Panc1 (cell line): ENCODE measurements around the gene NUP62CL.

Experiments
- POLR2AphosphoS5 ChIP-seq: IDR thresholded peaks from 2 replicates; pipeline ENCODE4 v1.6.1; 2012; ENCODE audit warnings: mild to moderate bottlenecking, low read depth, low read length, moderate library complexity
- SIN3A ChIP-seq: IDR thresholded peaks from 2 replicates; pipeline ENCODE4 v1.6.1; 2012; ENCODE audit warnings: low read depth, mild to moderate bottlenecking, low read length, moderate library complexity, borderline replicate concordance; ENCODE audit not compliant: insufficient read depth
- TCF7L2 ChIP-seq: IDR thresholded peaks from 2 replicates; pipeline ENCODE4 v1.6.1; 2011; ENCODE audit warnings: mild to moderate bottlenecking, low read depth, low read length, inconsistent platforms
- TF ChIP-seq, protein P1 (sequence below): fragments of 450-650 bp; IDR thresholded peaks from 2 replicates; pipeline ENCODE4 v1.5.1; 2017; ENCODE audit warnings: mild to moderate bottlenecking
- TF ChIP-seq, protein P2 (sequence below), 2 experiments: IDR thresholded peaks; 2 replicates each; pipeline ENCODE4 v1.6.1; 2011 to 2012; ENCODE audit warnings: low read depth in 2 of 2, control low read depth in 1 of 2, low read length in 1 of 2, mild to moderate bottlenecking in 1 of 2, moderate library complexity in 1 of 2; ENCODE audit not compliant: insufficient read depth in 1 of 2

DNA sequence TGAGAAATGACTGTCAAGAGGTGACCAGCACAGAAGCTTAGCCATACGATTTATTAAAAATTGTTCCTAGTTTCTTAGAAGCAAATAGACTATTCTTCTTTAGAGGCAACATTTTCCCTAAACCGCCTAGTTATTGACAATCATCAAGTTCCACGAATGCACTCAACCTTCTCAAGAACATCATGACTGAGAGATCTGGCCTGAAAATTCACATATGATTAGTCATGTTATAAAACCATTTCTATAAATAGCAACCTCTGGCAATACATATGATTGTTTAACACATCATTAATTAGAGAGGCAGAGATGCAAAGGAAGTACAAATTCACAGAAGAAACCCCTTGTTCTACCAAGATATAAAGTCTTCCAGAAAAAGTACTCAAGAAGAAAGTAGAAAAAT is 6.7 kb downstream of the NUP62CL start:
- TF ChIP-seq, protein P1, sequence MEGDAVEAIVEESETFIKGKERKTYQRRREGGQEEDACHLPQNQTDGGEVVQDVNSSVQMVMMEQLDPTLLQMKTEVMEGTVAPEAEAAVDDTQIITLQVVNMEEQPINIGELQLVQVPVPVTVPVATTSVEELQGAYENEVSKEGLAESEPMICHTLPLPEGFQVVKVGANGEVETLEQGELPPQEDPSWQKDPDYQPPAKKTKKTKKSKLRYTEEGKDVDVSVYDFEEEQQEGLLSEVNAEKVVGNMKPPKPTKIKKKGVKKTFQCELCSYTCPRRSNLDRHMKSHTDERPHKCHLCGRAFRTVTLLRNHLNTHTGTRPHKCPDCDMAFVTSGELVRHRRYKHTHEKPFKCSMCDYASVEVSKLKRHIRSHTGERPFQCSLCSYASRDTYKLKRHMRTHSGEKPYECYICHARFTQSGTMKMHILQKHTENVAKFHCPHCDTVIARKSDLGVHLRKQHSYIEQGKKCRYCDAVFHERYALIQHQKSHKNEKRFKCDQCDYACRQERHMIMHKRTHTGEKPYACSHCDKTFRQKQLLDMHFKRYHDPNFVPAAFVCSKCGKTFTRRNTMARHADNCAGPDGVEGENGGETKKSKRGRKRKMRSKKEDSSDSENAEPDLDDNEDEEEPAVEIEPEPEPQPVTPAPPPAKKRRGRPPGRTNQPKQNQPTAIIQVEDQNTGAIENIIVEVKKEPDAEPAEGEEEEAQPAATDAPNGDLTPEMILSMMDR: no peak
- TF ChIP-seq POLR2AphosphoS5 (no peak), TCF7L2 (no peak), SIN3A (no peak)
- TF ChIP-seq, protein P2, sequence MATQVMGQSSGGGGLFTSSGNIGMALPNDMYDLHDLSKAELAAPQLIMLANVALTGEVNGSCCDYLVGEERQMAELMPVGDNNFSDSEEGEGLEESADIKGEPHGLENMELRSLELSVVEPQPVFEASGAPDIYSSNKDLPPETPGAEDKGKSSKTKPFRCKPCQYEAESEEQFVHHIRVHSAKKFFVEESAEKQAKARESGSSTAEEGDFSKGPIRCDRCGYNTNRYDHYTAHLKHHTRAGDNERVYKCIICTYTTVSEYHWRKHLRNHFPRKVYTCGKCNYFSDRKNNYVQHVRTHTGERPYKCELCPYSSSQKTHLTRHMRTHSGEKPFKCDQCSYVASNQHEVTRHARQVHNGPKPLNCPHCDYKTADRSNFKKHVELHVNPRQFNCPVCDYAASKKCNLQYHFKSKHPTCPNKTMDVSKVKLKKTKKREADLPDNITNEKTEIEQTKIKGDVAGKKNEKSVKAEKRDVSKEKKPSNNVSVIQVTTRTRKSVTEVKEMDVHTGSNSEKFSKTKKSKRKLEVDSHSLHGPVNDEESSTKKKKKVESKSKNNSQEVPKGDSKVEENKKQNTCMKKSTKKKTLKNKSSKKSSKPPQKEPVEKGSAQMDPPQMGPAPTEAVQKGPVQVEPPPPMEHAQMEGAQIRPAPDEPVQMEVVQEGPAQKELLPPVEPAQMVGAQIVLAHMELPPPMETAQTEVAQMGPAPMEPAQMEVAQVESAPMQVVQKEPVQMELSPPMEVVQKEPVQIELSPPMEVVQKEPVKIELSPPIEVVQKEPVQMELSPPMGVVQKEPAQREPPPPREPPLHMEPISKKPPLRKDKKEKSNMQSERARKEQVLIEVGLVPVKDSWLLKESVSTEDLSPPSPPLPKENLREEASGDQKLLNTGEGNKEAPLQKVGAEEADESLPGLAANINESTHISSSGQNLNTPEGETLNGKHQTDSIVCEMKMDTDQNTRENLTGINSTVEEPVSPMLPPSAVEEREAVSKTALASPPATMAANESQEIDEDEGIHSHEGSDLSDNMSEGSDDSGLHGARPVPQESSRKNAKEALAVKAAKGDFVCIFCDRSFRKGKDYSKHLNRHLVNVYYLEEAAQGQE (IDR thresholded peaks at IDR 0.05; ENCODE audit: insufficient read depth in 1 of 2, low read depth in 2 of 2, low read length in 1 of 2): no peak
